GM15510 (cell line): ENCODE measurements around the gene CAB39.

Experiments
- POLR2A ChIP-seq: IDR thresholded peaks from 3 replicates; pipeline ENCODE4 v1.6.1; 2011; ENCODE audit warnings: borderline replicate concordance; ENCODE audit not compliant: insufficient read length; ENCODE audit errors: extremely low read depth

CAB39 gene

GRCh38 chr2:230695551-230695950 is 17.1 kb upstream of the CAB39 start:
- no peak for TF ChIP-seq POLR2A

- no peak for TF ChIP-seq POLR2A
These were observed 16.0 kb upstream of the CAB39 start for GRCh38 chr2:230696670-230697069.

GRCh38 chr2:230697676-230698075 is 15.0 kb upstream of the CAB39 start:
- no peak for TF ChIP-seq POLR2A

GRCh38 chr2:230700447-230700846 is 12.2 kb upstream of the CAB39 start:
- no peak for TF ChIP-seq POLR2A

- TF ChIP-seq POLR2A = no peak
These were observed 11.3 kb upstream of the CAB39 start for GRCh38 chr2:230701308-230701707.

- TF ChIP-seq POLR2A = no peak
These were observed 9.1 kb upstream of the CAB39 start for GRCh38 chr2:230703514-230703913.

DNA sequence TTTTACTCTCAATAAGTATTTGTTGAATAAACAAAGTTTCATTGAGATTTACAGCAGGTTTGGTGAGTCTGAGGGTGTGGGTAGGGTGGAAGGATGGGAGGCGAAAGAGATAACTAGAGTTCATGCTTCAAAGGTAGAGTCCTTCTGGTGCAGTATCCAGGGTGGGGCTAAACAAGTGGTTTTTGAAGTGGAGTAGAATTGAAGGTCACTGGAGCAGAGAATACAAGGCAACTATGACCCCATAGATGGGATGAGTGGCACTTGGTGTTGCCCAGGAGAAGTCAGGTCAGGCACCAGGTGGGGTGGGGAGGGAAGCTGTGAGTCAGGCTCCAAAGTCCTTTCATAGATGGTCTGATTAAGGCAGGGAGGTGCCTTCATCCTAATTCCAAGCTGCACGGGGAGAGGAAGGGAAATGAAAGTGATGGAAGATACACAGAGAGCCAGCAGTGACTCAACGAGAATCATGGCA is 6.6 kb upstream of the CAB39 start:
- no peak for TF ChIP-seq POLR2A

DNA sequence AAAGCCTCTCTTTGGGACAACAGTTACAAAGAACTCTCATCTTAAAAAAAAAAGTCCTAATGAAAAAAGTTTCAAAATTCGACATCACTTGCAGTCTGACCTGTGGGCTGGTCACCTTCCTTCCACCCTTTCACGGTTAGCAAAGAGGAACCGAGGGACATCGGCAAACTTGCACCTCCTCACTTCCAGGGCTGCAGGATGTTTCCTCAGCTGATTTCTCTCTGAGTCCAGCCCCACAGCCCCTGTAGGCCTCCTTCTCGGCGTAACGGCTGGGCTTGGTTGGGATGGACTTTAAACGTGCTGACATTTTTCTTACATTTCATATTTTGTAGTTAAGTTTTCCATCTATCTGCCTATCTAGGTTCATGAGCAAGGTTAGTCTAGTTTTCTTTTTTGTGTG is 5.7 kb upstream of the CAB39 start:
- TF ChIP-seq POLR2A = no peak

- no peak for TF ChIP-seq POLR2A
These were observed 4.4 kb upstream of the CAB39 start for GRCh38 chr2:230708204-230708603.

- TF ChIP-seq POLR2A = no peak
These were observed 1.4 kb upstream of the CAB39 start for GRCh38 chr2:230711224-230711623.

GRCh38 chr2:230713331-230714135 is 891 bp downstream of the CAB39 start:
- TF ChIP-seq POLR2A = peak; percentile 4

DNA sequence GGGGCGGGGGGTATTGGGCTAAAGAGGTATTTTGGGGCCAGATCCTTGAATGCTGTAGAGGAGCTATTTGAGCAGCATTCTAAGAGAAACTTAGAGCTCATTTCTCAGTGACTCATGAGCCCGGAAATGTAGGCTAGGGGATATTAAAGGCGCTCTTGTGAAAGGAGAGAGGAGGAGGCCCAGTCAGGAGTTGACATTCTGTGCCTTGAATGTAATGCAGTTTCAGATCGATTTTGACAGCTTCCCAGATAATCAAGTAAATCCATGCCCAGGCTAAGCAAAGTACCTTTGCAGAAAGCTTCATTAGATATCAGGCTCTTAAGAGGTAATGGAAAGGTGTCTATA is 1.5 kb downstream of the CAB39 start:
- no peak for TF ChIP-seq POLR2A

- TF ChIP-seq POLR2A = no peak
These were observed 2.6 kb downstream of the CAB39 start for GRCh38 chr2:230715201-230715600.

- no peak for TF ChIP-seq POLR2A
These were observed 3.9 kb downstream of the CAB39 start for GRCh38 chr2:230716588-230716987.

GRCh38 chr2:230717600-230717999 is 5.0 kb downstream of the CAB39 start:
- TF ChIP-seq POLR2A = no peak

DNA sequence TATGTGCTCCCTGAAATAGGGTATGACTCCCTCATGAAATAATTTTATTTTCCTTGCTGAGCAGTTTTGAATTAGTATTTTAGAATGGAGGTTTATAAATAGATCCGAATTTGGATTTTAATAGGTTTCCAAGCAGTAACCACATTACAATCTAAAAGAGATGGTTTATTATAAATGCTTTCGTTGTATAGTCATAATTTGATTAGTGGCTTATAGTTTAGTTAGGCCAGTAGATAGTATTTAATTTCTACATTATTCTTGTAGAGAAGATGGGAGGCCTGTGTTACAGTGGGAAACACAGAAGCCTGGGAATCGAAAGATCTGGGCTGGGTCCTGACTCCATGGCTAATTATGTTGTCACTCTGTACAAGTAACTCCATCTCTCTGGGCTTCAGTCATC is 6.7 kb downstream of the CAB39 start:
- no peak for TF ChIP-seq POLR2A
